Right lobe of liver (tissue), 6 donors: ENCODE data around the gene ZNF598. TPM values are rescaled to one million over a fixed set of nuclear protein-coding genes. Genes with fewer than 3 reads are reported as not detected.
"Not testable (repeated sequence)": the region's sequence is repeated elsewhere in the genome, so short reads cannot be mapped to it uniquely, and the experiment has no call there.

Experiments used
- ATAC-seq, 4 donors: fragments of 200-7000 bp; cut with Tn5 transposase; one replicate each; pipeline ENCODE4 v1.9.1; 2020; ENCODE audit warnings: mild to moderate bottlenecking in 4 of 4, moderate library complexity in 4 of 4
- DNase-seq, 3 donors: peaks; one replicate each; pipeline ENCODE4 v3.0.0-alpha.2; 2020
- H3K27ac ChIP-seq, 3 donors: fragments of 200-600 bp; one replicate each; pipeline ENCODE4 v1.8.0; 2022
- H3K27me3 ChIP-seq, 2 donors: fragments of 200-600 bp; one replicate each; pipeline ENCODE4 v1.8.0; 2022
- H3K36me3 ChIP-seq, 4 donors: fragments of 200-600 bp; sonication (generic) in 1 of 4; one replicate each; pipeline versions ENCODE4 v1.5.1 to v1.8.0; 2017 to 2022; ENCODE audit warnings: control low read depth in 1 of 4
- H3K4me1 ChIP-seq, 4 donors: fragments of 200-600 bp; sonication (generic) in 1 of 4; one replicate each; pipeline versions ENCODE4 v1.5.1 to v1.8.0; 2017 to 2022; ENCODE audit warnings: control low read depth in 1 of 4
- H3K4me3 ChIP-seq, 3 donors: fragments of 200-600 bp; one replicate each; pipeline ENCODE4 v1.8.0; 2022
- H3K9me3 ChIP-seq, 4 donors: fragments of 200-600 bp; sonication (generic) in 1 of 4; one replicate each; pipeline versions ENCODE4 v1.5.1 to v1.8.0; 2017 to 2022; ENCODE audit warnings: control low read depth in 1 of 4
- POLR2A ChIP-seq: fragments of 450-650 bp; IDR thresholded peaks from one replicate; pipeline ENCODE4 v1.6.1; 2017; ENCODE audit warnings: antibody characterized with exemption, mild to moderate bottlenecking
- WGBS: methylation state at CpG from one replicate; pipeline ENCODE4 v1.1.6; 2018; ENCODE audit warnings: low coverage, low lambda C conversion rate; ENCODE audit not compliant: insufficient coverage; ENCODE audit errors: missing lambda C conversion rate; 5-methylcytosine and 5-hydroxymethylcytosine counted together
- intact Hi-C, 2 donors: fragments of 100-400 bp; cut with DNase I; formaldehyde crosslinking; loops; one replicate each; pipeline versions ENCODE4 v1.11.2 to v1.14.1; 2022
- total RNA-seq, 6 experiments: library from RNA; depleted of rRNA in 2 of 6; stranded (reverse); fragments of >200 nt in 2 of 6; fragmentation: NEBNext Ultra II Directional in 3 of 6; extraction: Animal tissue kit (Norgen Biotek cat#: 25700) in 3 of 6; gene quantifications; one replicate each; pipeline versions ENCODE4 v1.1.0 to v1.2.4, GENCODE V29; 2016 to 2023
- TF ChIP-seq, protein P1 (sequence below), 4 donors: fragments of 200-600 bp in 3 of 4; fragments of 450-650 bp in 1 of 4; IDR thresholded peaks; one replicate each; pipeline versions ENCODE4 v1.5.1 to v1.8.0; 2016 to 2022; ENCODE audit warnings: antibody characterized with exemption in 4 of 4, mild to moderate bottlenecking in 2 of 4
- donor health status: DM: no; HTN: yes; CAD: no.
- donor health status: DM: no; HTN: no; CAD: no.
- donor health status: DM: no; HTN: no; CAD: no.
- donor health status: DM: no; HTN: yes; CAD: no.
- donor health status: DM: no; HTN: yes; CAD: no.

Gene ZNF598
- total RNA-seq, 6 experiments from 2014 or later: 21.6 to 46.4 (median 25.0) TPM

DNA sequence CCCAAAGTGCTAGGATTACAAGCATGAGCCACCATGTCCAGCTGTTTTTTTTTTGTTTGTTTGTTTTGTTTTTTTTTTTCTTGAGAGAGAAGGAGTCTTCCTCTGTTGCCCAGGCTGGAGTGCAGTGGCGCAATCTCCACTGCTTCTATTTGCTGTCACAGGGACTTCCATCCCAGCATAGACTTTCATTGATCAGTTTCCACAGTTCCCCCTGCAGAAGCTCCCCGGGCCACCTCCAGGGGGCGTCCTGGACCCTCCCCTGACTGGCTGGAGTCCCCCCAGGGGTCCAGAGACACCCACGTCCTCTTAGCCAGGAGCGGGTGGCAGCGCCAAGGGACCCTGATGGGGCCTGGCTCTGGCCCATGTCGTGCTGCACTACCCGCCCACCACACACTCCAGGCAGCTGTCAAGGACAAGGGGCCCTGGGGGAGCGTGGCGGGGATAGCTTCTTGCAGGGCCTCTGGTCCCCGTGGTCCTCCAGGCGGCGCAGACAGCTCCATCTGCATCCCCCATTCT lies 6.8 kb upstream of the ZNF598 start:
- Histone ChIP-seq H3K9me3 (no peaks in the 10 kb centered on the region), H3K27me3 (no peaks in the 10 kb centered on the region), H3K27ac (no peak overlapping the region), H3K4me3 (no peak overlapping the region), H3K36me3 (no peaks in the 10 kb centered on the region), H3K4me1 (peaks cover 0 to 13% (median 0%) of the 10 kb centered on the region in 4 donors)
- DNase-seq (no peak), ATAC-seq (peak in 1 of 4 donors; percentile 26)
- intact Hi-C loops: loop anchor here in 1 of 2 donors (5.0 kb wide), 1 partner anchor 46 kb away; no protein-coding TSS in a partner anchor
- 47% methylated on average over 5 of the region's 13 CpGs for WGBS
- TF ChIP-seq POLR2A: no peak
- TF ChIP-seq, protein P1, sequence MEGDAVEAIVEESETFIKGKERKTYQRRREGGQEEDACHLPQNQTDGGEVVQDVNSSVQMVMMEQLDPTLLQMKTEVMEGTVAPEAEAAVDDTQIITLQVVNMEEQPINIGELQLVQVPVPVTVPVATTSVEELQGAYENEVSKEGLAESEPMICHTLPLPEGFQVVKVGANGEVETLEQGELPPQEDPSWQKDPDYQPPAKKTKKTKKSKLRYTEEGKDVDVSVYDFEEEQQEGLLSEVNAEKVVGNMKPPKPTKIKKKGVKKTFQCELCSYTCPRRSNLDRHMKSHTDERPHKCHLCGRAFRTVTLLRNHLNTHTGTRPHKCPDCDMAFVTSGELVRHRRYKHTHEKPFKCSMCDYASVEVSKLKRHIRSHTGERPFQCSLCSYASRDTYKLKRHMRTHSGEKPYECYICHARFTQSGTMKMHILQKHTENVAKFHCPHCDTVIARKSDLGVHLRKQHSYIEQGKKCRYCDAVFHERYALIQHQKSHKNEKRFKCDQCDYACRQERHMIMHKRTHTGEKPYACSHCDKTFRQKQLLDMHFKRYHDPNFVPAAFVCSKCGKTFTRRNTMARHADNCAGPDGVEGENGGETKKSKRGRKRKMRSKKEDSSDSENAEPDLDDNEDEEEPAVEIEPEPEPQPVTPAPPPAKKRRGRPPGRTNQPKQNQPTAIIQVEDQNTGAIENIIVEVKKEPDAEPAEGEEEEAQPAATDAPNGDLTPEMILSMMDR (IDR thresholded peaks at IDR 0.05): peak in 3 of 4 donors; percentile 9 to 25 (median 12)

DNA sequence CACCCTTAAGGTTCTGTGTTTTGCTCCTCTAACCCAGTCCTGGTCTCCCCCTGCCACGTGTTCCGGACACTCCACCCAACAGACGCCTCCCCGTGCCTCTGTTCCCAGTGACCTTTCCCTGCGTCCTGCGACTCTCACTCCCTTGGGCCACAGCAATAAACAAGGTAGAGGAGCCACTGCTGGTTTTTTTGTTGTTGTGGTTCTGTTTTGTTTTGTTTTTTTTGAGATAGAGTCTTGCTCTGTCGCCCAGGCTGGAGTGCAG lies 6.3 kb upstream of the ZNF598 start:
- H3K4me1 ChIP-seq: peaks cover 0 to 13% (median 0%) of the 10 kb centered on the region in 4 donors
- H3K27me3 ChIP-seq: no peaks in the 10 kb centered on the region
- H3K27ac ChIP-seq: no peak overlapping the region
- no peaks in the 10 kb centered on the region for H3K9me3 ChIP-seq
- H3K4me3 ChIP-seq: no peak overlapping the region
- WGBS: 84% methylated on average over 7 of the region's 7 CpGs
- H3K36me3 ChIP-seq: no peaks in the 10 kb centered on the region
- intact Hi-C loops: loop anchor here in 1 of 2 donors (5.0 kb wide), 1 partner anchor 46 kb away; no protein-coding TSS in a partner anchor
- TF ChIP-seq, protein P1 (IDR thresholded peaks at IDR 0.05): no peak
- no peak for TF ChIP-seq POLR2A
- no peak for DNase-seq
- no peak for ATAC-seq

DNA sequence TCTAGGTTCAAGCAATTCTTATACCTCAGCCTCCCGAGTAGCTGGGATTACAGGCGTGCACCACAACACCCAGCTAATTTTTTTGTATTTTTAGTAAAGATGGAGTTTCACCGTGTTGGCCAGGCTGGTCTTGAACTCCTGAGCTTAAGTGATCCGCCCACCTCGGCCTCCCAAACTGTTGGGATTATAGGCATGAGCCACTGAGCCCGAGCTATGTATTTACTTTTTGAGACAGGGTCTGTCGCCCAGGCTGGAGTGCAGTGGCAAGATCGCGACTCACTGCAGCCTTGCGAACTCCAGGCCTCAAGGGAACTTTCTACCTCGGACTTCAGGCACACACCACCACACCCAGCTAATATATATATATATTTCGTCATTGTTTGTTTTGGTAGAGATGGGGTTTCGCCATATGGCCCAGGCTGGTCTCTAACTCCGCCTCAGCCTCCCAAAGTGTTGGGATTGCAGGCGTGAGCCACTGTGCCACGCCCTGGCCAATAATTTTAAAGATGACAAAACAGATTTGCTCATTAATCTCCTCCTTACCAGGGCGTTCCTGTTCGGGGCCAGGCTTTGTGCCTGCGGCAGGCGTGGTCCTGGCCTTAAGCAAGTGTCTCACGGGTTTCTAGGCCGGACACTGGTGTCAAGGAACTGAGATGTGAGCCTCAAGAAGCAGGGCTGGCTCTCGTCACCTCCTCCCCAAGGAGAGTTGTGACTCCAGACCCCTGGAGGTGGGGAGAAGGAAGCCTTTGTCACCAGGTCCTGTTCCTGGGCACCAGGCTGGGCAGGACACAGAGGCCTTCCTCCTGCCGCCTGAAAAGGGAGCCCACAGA lies 5.7 kb upstream of the ZNF598 start:
- DNase-seq (no peak), ATAC-seq (no peak)
- intact Hi-C loops: loop anchor here in 1 of 2 donors (5.0 kb wide), 1 partner anchor 47 kb away; no protein-coding TSS in a partner anchor
- H3K4me1 ChIP-seq: peaks cover 0 to 13% (median 0%) of the 10 kb centered on the region in 4 donors
- H3K27ac ChIP-seq: no peak overlapping the region
- no peaks in the 10 kb centered on the region for H3K9me3 ChIP-seq
- H3K4me3 ChIP-seq: no peak overlapping the region
- H3K27me3 ChIP-seq: no peaks in the 10 kb centered on the region
- WGBS: 67% methylated on average over 11 of the region's 24 CpGs
- TF ChIP-seq POLR2A: no peak
- H3K36me3 ChIP-seq: no peaks in the 10 kb centered on the region

DNA sequence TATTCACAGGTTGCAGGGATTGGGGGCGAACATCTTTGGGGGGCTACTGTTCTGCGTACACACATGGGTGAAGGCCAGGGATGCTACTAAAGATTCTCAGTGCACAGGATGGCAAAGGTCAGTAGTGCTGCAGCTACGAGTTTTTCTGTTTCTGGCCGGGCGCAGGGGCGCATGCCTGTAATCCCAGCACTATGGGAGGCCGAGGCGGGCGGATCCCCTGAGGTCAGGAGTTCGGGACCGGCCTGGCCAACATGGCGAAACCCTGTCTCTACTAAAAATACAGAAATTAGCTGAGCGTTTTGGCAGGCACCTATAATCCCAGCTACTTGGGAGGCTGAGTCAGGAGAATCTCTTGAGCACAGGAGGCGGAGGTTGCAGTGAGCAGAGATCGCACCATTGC lies 3.9 kb upstream of the ZNF598 start:
- WGBS: 86% methylated on average over 6 of the region's 15 CpGs

DNA sequence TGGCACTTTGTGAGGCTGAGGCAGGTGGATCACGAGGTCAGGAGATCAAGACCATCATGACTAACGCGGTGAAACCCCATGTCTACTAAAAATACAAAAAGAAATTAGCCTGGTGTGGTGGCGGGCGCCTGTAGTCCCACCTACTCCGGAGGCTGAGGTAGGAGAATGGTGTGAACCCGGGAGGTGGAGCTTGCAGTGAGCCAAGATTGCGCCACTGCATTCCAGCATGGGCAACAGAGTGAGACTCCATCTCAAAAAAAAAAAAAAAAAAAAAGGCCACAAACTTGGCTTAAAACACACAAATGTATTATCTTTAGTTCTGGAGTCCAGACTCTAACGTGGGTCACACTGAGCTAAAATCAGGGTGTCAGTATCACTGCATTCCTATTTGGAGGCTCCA lies 2.1 kb upstream of the ZNF598 start:
- DNase-seq, ATAC-seq, H3K36me3 ChIP-seq, H3K27me3 ChIP-seq, H3K9me3 ChIP-seq, intact Hi-C loops, H3K27ac ChIP-seq, H3K4me3 ChIP-seq: not testable (repeated sequence)
- peaks cover 0 to 25% (median 12%) of the 10 kb centered on the region in 4 donors for H3K4me1 ChIP-seq
- 85% methylated on average over 4 of the region's 9 CpGs for WGBS

More for the DNA sequence above, 3.9 kb upstream of the ZNF598 start:
- H3K9me3 ChIP-seq: no peaks in the 10 kb centered on the region
- no peak overlapping the region for H3K27ac ChIP-seq
- H3K4me3 ChIP-seq: no peak overlapping the region
- no peak for TF ChIP-seq POLR2A
- TF ChIP-seq, protein P1 (IDR thresholded peaks at IDR 0.05): no peak
- intact Hi-C loops: no loop called here
- no peak for ATAC-seq
- no peaks in the 10 kb centered on the region for H3K36me3 ChIP-seq
- no peak for DNase-seq
- H3K27me3 ChIP-seq: no peaks in the 10 kb centered on the region
- H3K4me1 ChIP-seq: peaks cover 0 to 7% (median under 1%) of the 10 kb centered on the region in 4 donors
